HepG2 (cell line): Measurements from ENCODE around the gene ZNF524. TPM values are rescaled to one million over a fixed set of nuclear protein-coding genes. Genes with fewer than 3 reads are reported as not detected.

ENCODE experiments used
- HIVEP1 ChIP-seq: sonication (generic); formaldehyde crosslinking; IDR thresholded peaks from 2 replicates; pipeline ENCODE4 v1.4.0; 2020; ENCODE audit warnings: mild to moderate bottlenecking, missing genetic modification reagents
- HMG20A ChIP-seq: IDR thresholded peaks from 2 replicates; pipeline ENCODE4 v1.6.1; 2016; ENCODE audit warnings: borderline replicate concordance
- NPAS2 ChIP-seq: sonication (generic); formaldehyde crosslinking; IDR thresholded peaks from 2 replicates; pipeline ENCODE4 v1.8.0; 2022; ENCODE audit warnings: mild to moderate bottlenecking, missing genetic modification reagents, borderline replicate concordance
- PPARG ChIP-seq: conservative IDR thresholded peaks from 2 replicates; pipeline ENCODE4 v1.6.1; 2016; ENCODE audit warnings: missing biosample characterization, missing genetic modification reagents
- RBM39 ChIP-seq: fragments of 200-400 bp; formaldehyde crosslinking; IDR thresholded peaks from one replicate; pipeline ENCODE4 v1.6.1; 2018; ENCODE audit warnings: antibody characterized with exemption, mild to moderate bottlenecking, low read depth, low read length; ENCODE audit not compliant: poor library complexity, severe bottlenecking
- REPIN1 ChIP-seq: sonication (generic); formaldehyde crosslinking; IDR thresholded peaks from 2 replicates; pipeline ENCODE4 v1.8.0; 2022; ENCODE audit warnings: missing genetic modification reagents, low read depth, mild to moderate bottlenecking, borderline replicate concordance
- SMYD3 ChIP-seq: sonication (generic); formaldehyde crosslinking; IDR thresholded peaks from 2 replicates; pipeline ENCODE4 v1.8.1; 2023; ENCODE audit warnings: mild to moderate bottlenecking, missing genetic modification reagents
- SPEN ChIP-seq: sonication (generic); formaldehyde crosslinking; IDR thresholded peaks from 2 replicates; pipeline ENCODE4 v1.5.1; 2020; ENCODE audit warnings: low read depth, mild to moderate bottlenecking, missing genetic modification reagents
- TRIM24 ChIP-seq: sonication (generic); formaldehyde crosslinking; IDR thresholded peaks from 2 replicates; pipeline ENCODE4 v1.8.0; 2022; ENCODE audit warnings: mild to moderate bottlenecking, missing genetic modification reagents
- YEATS2 ChIP-seq: sonication (generic); formaldehyde crosslinking; IDR thresholded peaks from 2 replicates; pipeline ENCODE4 v1.4.0; 2020; ENCODE audit warnings: missing genetic modification reagents, borderline replicate concordance
- ZFY ChIP-seq: sonication (generic); formaldehyde crosslinking; IDR thresholded peaks from 2 replicates; pipeline ENCODE4 v1.4.0; 2020; ENCODE audit warnings: missing genetic modification reagents
- ZNF678 ChIP-seq: sonication (generic); formaldehyde crosslinking; IDR thresholded peaks from 2 replicates; pipeline ENCODE4 v1.4.0; 2020; ENCODE audit warnings: mild to moderate bottlenecking, missing genetic modification reagents
- ZNF83 ChIP-seq: sonication (generic); formaldehyde crosslinking; IDR thresholded peaks from 2 replicates; pipeline ENCODE4 v1.4.0; 2020; ENCODE audit warnings: missing genetic modification reagents, mild to moderate bottlenecking, borderline replicate concordance
- polyA plus RNA-seq, 8 experiments: library from polyadenylated mRNA; depleted of rRNA in 3 of 8; stranded (reverse) in 7 of 8; unstranded in 1 of 8; fragments of >200 nt; fragmentation: Illumina TruSeq in 4 of 8; extraction: Trizol in 4 of 8; gene quantifications; 2 replicates each; pipeline versions ENCODE4 v1.2.1 to v1.2.3, GENCODE V29; 2011 to 2016; ENCODE audit warnings: low read depth in 4 of 8, missing spikeins in 1 of 8, mixed read lengths in 1 of 8; ENCODE audit not compliant: insufficient read depth in 1 of 8
- total RNA-seq, 5 experiments: library from RNA; depleted of rRNA; stranded (reverse); fragments of >200 nt; fragmentation: Illumina TruSeq; extraction: Trizol; gene quantifications; 2 replicates each; pipeline ENCODE4 v1.2.3, GENCODE V29; 2016; ENCODE audit warnings: low read depth in 1 of 5
- TF ChIP-seq, protein P1 (sequence below): sonication (generic); formaldehyde crosslinking; IDR thresholded peaks from 2 replicates; pipeline ENCODE4 v1.8.1; 2022; ENCODE audit warnings: low read depth, mild to moderate bottlenecking, missing genetic modification reagents
- TF ChIP-seq, protein P2 (sequence below): sonication (generic); formaldehyde crosslinking; IDR thresholded peaks from 2 replicates; pipeline ENCODE4 v1.5.1; 2020; ENCODE audit warnings: missing genetic modification reagents, mild to moderate bottlenecking, borderline replicate concordance
- TF ChIP-seq, protein P3 (sequence below): fragments of 450-650 bp; IDR thresholded peaks from 2 replicates; pipeline ENCODE4 v1.6.1; 2017; ENCODE audit warnings: mild to moderate bottlenecking
- TF ChIP-seq, protein P4 (sequence below): sonication (generic); formaldehyde crosslinking; IDR thresholded peaks from 2 replicates; pipeline ENCODE4 v1.4.0; 2020; ENCODE audit warnings: missing genetic modification reagents
- TF ChIP-seq, protein P5 (sequence below): sonication (generic); formaldehyde crosslinking; IDR thresholded peaks from 2 replicates; pipeline ENCODE4 v1.8.1; 2023; ENCODE audit warnings: missing genetic modification reagents, mild to moderate bottlenecking, borderline replicate concordance

The ZNF524 gene
- total and polyA plus RNA-seq, 2 of the 13 experiments (the other 11 are each of a cell fraction or from before 2014, with no cell fraction given) = 3.2 to 4.6 TPM

DNA sequence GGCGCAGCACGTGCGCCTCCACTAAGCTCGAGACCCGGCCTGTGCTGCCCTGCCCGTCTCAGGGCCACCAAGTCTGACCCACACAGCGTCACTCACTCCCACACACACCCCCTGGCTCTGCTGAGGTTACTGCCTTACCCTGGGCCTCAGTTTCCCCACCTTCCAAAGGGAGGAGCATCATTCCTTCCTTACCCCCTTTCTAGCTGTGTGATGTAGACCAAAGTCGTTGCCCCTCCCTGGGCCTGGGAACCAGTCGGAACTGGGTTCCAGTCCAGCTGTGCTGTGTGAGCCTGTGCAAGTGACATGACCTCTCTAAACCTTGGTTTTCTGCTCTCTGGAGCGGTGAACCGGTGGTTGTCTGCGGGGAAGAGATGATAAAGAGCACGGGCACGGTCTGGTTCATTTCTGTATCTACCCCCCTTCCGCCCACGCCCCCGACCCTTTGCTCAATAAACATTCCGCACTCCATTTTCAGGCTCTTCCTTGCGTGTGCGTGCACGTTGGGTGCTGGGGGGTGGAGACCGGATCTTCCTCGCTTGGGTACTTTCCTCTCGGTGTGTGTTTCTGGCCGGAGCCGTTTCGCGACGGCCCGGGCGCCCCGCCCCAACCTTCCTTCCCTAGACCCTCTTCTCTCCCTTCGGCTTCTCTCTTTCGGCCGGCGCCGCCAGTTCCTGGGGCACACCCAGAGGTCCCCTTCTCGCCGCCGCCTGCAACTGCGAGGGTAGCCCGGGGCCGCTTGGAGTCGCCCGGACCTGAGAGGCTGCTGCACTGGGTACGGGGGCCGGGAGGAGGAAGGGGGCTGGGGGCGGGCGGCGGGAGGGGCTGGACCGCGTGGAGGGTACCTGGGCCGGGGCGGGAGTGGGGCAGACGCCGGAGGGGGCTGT, 43.2 kb downstream of the ZNF524 start, which contains the start of gene ZNF581 (continued):
- TF ChIP-seq YEATS2 (CRISPR knock-in tag) = peak; percentile 86
- TF ChIP-seq, protein P1, sequence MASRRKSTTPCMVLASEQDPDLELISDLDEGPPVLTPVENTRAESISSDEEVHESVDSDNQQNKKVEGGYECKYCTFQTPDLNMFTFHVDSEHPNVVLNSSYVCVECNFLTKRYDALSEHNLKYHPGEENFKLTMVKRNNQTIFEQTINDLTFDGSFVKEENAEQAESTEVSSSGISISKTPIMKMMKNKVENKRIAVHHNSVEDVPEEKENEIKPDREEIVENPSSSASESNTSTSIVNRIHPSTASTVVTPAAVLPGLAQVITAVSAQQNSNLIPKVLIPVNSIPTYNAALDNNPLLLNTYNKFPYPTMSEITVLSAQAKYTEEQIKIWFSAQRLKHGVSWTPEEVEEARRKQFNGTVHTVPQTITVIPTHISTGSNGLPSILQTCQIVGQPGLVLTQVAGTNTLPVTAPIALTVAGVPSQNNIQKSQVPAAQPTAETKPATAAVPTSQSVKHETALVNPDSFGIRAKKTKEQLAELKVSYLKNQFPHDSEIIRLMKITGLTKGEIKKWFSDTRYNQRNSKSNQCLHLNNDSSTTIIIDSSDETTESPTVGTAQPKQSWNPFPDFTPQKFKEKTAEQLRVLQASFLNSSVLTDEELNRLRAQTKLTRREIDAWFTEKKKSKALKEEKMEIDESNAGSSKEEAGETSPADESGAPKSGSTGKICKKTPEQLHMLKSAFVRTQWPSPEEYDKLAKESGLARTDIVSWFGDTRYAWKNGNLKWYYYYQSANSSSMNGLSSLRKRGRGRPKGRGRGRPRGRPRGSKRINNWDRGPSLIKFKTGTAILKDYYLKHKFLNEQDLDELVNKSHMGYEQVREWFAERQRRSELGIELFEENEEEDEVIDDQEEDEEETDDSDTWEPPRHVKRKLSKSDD (CRISPR knock-in tag) = no peak; the same call in 1 of the 2 replicates
- TF ChIP-seq, protein P2, sequence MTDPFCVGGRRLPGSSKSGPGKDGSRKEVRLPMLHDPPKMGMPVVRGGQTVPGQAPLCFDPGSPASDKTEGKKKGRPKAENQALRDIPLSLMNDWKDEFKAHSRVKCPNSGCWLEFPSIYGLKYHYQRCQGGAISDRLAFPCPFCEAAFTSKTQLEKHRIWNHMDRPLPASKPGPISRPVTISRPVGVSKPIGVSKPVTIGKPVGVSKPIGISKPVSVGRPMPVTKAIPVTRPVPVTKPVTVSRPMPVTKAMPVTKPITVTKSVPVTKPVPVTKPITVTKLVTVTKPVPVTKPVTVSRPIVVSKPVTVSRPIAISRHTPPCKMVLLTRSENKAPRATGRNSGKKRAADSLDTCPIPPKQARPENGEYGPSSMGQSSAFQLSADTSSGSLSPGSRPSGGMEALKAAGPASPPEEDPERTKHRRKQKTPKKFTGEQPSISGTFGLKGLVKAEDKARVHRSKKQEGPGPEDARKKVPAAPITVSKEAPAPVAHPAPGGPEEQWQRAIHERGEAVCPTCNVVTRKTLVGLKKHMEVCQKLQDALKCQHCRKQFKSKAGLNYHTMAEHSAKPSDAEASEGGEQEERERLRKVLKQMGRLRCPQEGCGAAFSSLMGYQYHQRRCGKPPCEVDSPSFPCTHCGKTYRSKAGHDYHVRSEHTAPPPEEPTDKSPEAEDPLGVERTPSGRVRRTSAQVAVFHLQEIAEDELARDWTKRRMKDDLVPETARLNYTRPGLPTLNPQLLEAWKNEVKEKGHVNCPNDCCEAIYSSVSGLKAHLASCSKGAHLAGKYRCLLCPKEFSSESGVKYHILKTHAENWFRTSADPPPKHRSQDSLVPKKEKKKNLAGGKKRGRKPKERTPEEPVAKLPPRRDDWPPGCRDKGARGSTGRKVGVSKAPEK (CRISPR knock-in tag) = 0 out of 2 replicates have a peak, but pooled peaks have one; percentile 43
- no peak for TF ChIP-seq HMG20A
- TF ChIP-seq HIVEP1 (CRISPR knock-in tag) = peak; percentile 69; the same call in 1 of the 2 replicates
- 0 out of 2 replicates have a peak, but pooled peaks have one; percentile 12 for TF ChIP-seq SMYD3 (CRISPR knock-in tag)
- peak; percentile 62 for TF ChIP-seq RBM39
- TF ChIP-seq ZFY (CRISPR knock-in tag) = peak; percentile 40; the same call in 1 of the 2 replicates
- no peak for TF ChIP-seq ZNF83 (CRISPR knock-in tag)
- no peak for TF ChIP-seq TRIM24
- peak; percentile 74 for TF ChIP-seq SPEN (CRISPR knock-in tag)
- TF ChIP-seq, protein P3, sequence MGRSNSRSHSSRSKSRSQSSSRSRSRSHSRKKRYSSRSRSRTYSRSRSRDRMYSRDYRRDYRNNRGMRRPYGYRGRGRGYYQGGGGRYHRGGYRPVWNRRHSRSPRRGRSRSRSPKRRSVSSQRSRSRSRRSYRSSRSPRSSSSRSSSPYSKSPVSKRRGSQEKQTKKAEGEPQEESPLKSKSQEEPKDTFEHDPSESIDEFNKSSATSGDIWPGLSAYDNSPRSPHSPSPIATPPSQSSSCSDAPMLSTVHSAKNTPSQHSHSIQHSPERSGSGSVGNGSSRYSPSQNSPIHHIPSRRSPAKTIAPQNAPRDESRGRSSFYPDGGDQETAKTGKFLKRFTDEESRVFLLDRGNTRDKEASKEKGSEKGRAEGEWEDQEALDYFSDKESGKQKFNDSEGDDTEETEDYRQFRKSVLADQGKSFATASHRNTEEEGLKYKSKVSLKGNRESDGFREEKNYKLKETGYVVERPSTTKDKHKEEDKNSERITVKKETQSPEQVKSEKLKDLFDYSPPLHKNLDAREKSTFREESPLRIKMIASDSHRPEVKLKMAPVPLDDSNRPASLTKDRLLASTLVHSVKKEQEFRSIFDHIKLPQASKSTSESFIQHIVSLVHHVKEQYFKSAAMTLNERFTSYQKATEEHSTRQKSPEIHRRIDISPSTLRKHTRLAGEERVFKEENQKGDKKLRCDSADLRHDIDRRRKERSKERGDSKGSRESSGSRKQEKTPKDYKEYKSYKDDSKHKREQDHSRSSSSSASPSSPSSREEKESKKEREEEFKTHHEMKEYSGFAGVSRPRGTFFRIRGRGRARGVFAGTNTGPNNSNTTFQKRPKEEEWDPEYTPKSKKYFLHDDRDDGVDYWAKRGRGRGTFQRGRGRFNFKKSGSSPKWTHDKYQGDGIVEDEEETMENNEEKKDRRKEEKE = no peak
- TF ChIP-seq, protein P4, sequence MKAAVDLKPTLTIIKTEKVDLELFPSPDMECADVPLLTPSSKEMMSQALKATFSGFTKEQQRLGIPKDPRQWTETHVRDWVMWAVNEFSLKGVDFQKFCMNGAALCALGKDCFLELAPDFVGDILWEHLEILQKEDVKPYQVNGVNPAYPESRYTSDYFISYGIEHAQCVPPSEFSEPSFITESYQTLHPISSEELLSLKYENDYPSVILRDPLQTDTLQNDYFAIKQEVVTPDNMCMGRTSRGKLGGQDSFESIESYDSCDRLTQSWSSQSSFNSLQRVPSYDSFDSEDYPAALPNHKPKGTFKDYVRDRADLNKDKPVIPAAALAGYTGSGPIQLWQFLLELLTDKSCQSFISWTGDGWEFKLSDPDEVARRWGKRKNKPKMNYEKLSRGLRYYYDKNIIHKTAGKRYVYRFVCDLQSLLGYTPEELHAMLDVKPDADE (CRISPR knock-in tag) = 0 out of 2 replicates have a peak, but pooled peaks have one; percentile 28
- TF ChIP-seq PPARG (CRISPR knock-in tag) = peak; percentile 20; the same call in 1 of the 2 replicates
- TF ChIP-seq NPAS2 = no peak
- TF ChIP-seq ZNF678 (CRISPR knock-in tag) = no peak
- TF ChIP-seq, protein P5, sequence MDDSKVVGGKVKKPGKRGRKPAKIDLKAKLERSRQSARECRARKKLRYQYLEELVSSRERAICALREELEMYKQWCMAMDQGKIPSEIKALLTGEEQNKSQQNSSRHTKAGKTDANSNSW = no peak
- TF ChIP-seq REPIN1 (CRISPR knock-in tag) = peak; percentile 52; the same call in 1 of the 2 replicates
